HepG2 (cell line): ENCODE measurements around the gene GMFB. TPM values are rescaled to one million over a fixed set of nuclear protein-coding genes. Genes with fewer than 3 reads are reported as not detected.

Source experiments
- HOXA9 ChIP-seq: sonication (generic); formaldehyde crosslinking; IDR thresholded peaks from 2 replicates; pipeline ENCODE4 v1.8.1; 2022; ENCODE audit warnings: missing genetic modification reagents, mild to moderate bottlenecking, moderate library complexity, borderline replicate concordance
- MEIS1 ChIP-seq: sonication (generic); formaldehyde crosslinking; IDR thresholded peaks from 2 replicates; pipeline ENCODE4 v1.9.0; 2021; ENCODE audit warnings: mild to moderate bottlenecking, missing genetic modification reagents, moderate library complexity, borderline replicate concordance
- NR1H2 ChIP-seq: sonication (generic); formaldehyde crosslinking; IDR thresholded peaks from 2 replicates; pipeline ENCODE4 v1.8.1; 2022; ENCODE audit warnings: low read depth, missing genetic modification reagents, borderline replicate concordance
- NR3C1 ChIP-seq: sonication (generic); formaldehyde crosslinking; IDR thresholded peaks from 2 replicates; pipeline ENCODE4 v1.4.0; 2020; ENCODE audit warnings: missing genetic modification reagents
- SAP130 ChIP-seq: IDR thresholded peaks from 2 replicates; pipeline ENCODE4 v1.6.1; 2016; ENCODE audit warnings: low read depth
- SP1 ChIP-seq, 2 experiments: fragments of 450-650 bp in 1 of 2; sonication (generic) in 1 of 2; formaldehyde crosslinking in 1 of 2; IDR thresholded peaks; 2 replicates each; pipeline versions ENCODE4 v1.4.0 to v1.6.1; 2016 to 2020; ENCODE audit warnings: missing genetic modification reagents in 1 of 2
- ZBTB3 ChIP-seq: sonication (generic); formaldehyde crosslinking; IDR thresholded peaks from 2 replicates; pipeline ENCODE4 v1.4.0; 2020; ENCODE audit warnings: low read depth, mild to moderate bottlenecking, moderate library complexity, missing genetic modification reagents, borderline replicate concordance
- ZNF138 ChIP-seq: sonication (generic); formaldehyde crosslinking; IDR thresholded peaks from 2 replicates; pipeline ENCODE4 v1.5.0; 2020; ENCODE audit warnings: mild to moderate bottlenecking, low read depth, missing genetic modification reagents
- ZNF713 ChIP-seq: sonication (generic); formaldehyde crosslinking; IDR thresholded peaks from 2 replicates; pipeline ENCODE4 v1.4.0; 2020; ENCODE audit warnings: mild to moderate bottlenecking, missing genetic modification reagents
- polyA plus RNA-seq, 8 experiments: library from polyadenylated mRNA; depleted of rRNA in 3 of 8; stranded (reverse) in 7 of 8; unstranded in 1 of 8; fragments of >200 nt; fragmentation: Illumina TruSeq in 4 of 8; extraction: Trizol in 4 of 8; gene quantifications; 2 replicates each; pipeline versions ENCODE4 v1.2.1 to v1.2.3, GENCODE V29; 2011 to 2016; ENCODE audit warnings: low read depth in 4 of 8, missing spikeins in 1 of 8, mixed read lengths in 1 of 8; ENCODE audit not compliant: insufficient read depth in 1 of 8
- total RNA-seq, 5 experiments: library from RNA; depleted of rRNA; stranded (reverse); fragments of >200 nt; fragmentation: Illumina TruSeq; extraction: Trizol; gene quantifications; 2 replicates each; pipeline ENCODE4 v1.2.3, GENCODE V29; 2016; ENCODE audit warnings: low read depth in 1 of 5
- TF ChIP-seq, protein P1 (sequence below): sonication (generic); formaldehyde crosslinking; IDR thresholded peaks from 2 replicates; pipeline ENCODE4 v1.4.0; 2020; ENCODE audit warnings: mild to moderate bottlenecking, missing genetic modification reagents
- TF ChIP-seq, protein P2 (sequence below): sonication (generic); formaldehyde crosslinking; IDR thresholded peaks from 2 replicates; pipeline ENCODE4 v1.4.0; 2020; ENCODE audit warnings: missing genetic modification reagents
- TF ChIP-seq, protein P3 (sequence below): sonication (generic); formaldehyde crosslinking; IDR thresholded peaks from 2 replicates; pipeline ENCODE4 v1.5.1; 2020; ENCODE audit warnings: missing genetic modification reagents, mild to moderate bottlenecking, borderline replicate concordance
- TF ChIP-seq, protein P4 (sequence below): sonication (generic); formaldehyde crosslinking; IDR thresholded peaks from 2 replicates; pipeline ENCODE4 v1.4.0; 2020; ENCODE audit warnings: mild to moderate bottlenecking, low read depth, missing genetic modification reagents

The GMFB gene
- total and polyA plus RNA-seq, 2 of the 13 experiments (the other 11 are each of a cell fraction or from before 2014, with no cell fraction given): 17.3 to 68.2 TPM

DNA sequence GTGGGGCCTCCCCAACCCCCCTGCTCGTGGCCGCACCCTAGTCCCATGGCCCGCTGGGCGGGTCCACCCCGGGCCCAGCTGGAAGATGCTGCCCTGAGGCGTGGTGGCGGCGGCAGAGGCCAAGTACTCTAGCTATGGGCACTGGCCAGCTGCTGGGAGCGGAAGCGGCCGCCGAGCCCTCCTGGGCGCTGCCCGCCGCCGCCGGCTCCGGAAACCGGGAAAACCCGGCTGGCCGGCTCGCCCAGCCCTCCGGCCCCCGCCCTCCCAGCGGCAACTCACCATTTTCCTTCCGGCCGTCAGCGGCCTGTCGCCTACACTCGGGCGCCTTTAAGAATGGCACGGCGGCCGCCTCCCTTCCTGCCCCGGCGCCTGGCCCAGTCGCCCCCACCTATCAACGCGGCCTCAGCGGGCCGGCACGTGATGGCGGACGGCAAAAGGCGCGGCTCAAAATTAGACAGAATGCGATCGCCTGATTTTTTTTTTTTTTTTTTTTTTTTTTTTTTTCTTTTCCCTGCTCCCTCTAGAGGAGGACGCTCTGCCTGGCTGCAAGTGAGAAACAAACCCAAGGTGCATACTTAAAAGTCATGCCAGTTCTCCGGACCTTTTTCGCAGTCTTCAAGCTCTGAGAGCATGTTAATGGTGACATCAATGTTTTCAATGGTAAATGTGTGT is at the start of gene GMFB (continued):
- TF ChIP-seq, protein P1, sequence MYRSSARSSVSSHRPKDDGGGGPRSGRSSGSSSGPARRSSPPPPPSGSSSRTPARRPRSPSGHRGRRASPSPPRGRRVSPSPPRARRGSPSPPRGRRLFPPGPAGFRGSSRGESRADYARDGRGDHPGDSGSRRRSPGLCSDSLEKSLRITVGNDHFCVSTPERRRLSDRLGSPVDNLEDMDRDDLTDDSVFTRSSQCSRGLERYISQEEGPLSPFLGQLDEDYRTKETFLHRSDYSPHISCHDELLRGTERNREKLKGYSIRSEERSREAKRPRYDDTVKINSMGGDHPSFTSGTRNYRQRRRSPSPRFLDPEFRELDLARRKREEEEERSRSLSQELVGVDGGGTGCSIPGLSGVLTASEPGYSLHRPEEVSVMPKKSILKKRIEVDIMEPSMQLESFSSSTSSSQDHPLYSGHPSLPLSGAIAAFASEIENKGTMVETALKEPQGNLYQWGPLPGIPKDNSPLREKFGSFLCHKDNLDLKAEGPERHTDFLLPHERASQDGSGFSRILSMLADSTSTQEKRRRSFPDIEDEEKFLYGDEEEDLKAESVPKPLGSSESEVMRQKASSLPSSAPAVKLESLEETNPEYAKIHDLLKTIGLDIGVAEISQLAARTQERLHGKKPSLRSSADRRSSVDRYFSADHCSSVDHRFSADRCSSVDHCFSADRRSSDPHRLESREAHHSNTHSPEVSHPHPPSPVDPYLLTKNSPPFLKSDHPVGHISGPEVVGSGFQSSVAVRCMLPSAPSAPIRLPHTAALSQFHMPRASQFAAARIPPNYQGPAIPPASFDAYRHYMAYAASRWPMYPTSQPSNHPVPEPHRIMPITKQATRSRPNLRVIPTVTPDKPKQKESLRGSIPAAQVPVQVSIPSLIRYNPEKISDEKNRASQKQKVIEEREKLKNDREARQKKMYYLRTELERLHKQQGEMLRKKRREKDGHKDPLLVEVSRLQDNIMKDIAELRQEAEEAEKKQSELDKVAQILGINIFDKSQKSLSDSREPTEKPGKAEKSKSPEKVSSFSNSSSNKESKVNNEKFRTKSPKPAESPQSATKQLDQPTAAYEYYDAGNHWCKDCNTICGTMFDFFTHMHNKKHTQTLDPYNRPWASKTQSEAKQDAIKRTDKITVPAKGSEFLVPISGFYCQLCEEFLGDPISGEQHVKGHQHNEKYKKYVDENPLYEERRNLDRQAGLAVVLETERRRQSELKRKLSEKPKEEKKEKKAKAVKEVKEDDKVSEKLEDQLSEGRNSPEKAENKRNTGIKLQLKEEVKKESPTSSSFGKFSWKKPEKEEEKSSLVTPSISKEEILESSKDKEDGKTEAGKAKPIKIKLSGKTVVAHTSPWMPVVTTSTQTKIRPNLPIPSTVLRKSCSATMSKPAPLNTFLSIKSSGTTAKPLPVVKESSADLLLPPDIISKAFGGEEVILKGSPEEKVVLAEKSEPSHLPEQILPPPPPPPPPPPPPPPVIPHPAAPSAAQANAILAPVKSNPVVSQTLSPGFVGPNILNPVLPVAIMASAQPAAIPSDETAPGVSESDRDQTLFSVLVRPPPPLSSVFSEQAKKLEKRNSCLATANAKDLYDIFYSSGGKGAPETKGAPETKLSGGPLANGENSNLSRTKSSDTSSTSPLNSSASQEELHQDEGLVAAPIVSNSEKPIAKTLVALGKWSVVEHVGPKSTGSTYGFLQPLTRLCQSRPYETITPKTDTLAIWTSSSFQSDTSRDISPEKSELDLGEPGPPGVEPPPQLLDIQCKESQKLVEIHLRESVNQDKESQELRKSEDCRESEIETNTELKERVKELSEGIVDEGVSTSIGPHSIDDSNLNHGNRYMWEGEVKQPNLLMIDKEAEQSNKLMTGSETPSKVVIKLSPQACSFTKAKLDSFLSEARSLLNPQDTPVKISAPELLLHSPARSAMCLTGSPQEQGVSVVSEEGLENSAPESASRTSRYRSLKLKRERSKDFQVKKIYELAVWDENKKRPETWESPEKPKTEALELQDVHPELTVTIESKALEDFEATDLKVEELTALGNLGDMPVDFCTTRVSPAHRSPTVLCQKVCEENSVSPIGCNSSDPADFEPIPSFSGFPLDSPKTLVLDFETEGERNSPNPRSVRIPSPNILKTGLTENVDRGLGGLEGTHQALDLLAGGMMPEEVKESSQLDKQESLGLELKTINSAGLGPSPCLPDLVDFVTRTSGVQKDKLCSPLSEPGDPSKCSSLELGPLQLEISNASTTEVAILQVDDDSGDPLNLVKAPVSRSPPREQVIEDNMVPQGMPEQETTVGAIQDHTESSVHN (CRISPR knock-in tag): no peak
- TF ChIP-seq NR3C1 (CRISPR knock-in tag): no peak
- no peak for TF ChIP-seq ZNF138 (CRISPR knock-in tag)
- TF ChIP-seq, protein P2, sequence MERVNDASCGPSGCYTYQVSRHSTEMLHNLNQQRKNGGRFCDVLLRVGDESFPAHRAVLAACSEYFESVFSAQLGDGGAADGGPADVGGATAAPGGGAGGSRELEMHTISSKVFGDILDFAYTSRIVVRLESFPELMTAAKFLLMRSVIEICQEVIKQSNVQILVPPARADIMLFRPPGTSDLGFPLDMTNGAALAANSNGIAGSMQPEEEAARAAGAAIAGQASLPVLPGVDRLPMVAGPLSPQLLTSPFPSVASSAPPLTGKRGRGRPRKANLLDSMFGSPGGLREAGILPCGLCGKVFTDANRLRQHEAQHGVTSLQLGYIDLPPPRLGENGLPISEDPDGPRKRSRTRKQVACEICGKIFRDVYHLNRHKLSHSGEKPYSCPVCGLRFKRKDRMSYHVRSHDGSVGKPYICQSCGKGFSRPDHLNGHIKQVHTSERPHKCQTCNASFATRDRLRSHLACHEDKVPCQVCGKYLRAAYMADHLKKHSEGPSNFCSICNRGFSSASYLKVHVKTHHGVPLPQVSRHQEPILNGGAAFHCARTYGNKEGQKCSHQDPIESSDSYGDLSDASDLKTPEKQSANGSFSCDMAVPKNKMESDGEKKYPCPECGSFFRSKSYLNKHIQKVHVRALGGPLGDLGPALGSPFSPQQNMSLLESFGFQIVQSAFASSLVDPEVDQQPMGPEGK (CRISPR knock-in tag): peak; percentile 80
- TF ChIP-seq SP1 (IDR thresholded peaks at IDR 0.05): no peak
- TF ChIP-seq SP1 (CRISPR knock-in tag; IDR thresholded peaks at IDR 0.05): peak; percentile 42; the same call in 1 of the 2 replicates
- TF ChIP-seq, protein P3, sequence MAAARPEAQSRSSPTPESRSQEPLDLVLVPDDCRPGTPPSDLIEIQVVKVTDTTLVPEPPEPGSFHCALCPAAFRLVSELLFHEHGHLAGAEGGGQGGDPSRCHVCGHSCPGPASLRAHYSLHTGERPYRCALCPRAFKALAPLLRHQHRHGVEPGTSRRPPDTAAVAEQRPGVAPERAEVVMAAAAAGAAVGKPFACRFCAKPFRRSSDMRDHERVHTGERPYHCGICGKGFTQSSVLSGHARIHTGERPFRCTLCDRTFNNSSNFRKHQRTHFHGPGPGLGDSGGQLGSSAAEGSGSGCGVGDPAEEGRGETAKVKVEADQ (CRISPR knock-in tag): no peak
- no peak for TF ChIP-seq NR1H2
- no peak for TF ChIP-seq ZNF713
- TF ChIP-seq HOXA9 (CRISPR knock-in tag): no peak
- TF ChIP-seq, protein P4, sequence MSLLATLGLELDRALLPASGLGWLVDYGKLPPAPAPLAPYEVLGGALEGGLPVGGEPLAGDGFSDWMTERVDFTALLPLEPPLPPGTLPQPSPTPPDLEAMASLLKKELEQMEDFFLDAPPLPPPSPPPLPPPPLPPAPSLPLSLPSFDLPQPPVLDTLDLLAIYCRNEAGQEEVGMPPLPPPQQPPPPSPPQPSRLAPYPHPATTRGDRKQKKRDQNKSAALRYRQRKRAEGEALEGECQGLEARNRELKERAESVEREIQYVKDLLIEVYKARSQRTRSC: no peak
- TF ChIP-seq MEIS1: no peak
- peak; percentile 78 for TF ChIP-seq SAP130 (CRISPR knock-in tag)
- no peak for TF ChIP-seq ZBTB3 (CRISPR knock-in tag)
